GM21825 (cell line): ENCODE measurements around the gene AP3B2.
"Not testable (repeated sequence)": the region's sequence is repeated elsewhere in the genome, so short reads cannot be mapped to it uniquely, and the experiment has no call there.

Experiments
- ATAC-seq: cut with Tn5 transposase; IDR thresholded peaks from one replicate; pipeline ENCODE4 v1.9.1; 2021; ENCODE audit warnings: mild to moderate bottlenecking, moderate library complexity; ENCODE audit not compliant: unreplicated experiment

Gene AP3B2

GRCh38 chr15:82709421-82710207 is at the start of gene AP3B2:
Gene AP3B2, minus strand, starts transcription at chr15:82709875. Its CDS starts 169 bp downstream, at chr15:82709706.
- peak; percentile 84 for ATAC-seq

GRCh38 chr15:82751308-82751707 is 41.6 kb upstream of the AP3B2 start:
- ATAC-seq = no peak

- ATAC-seq = peak; percentile 33
These were observed 41.1 kb upstream of the AP3B2 start for GRCh38 chr15:82750831-82751180.

GRCh38 chr15:82749951-82750830 is 40.5 kb upstream of the AP3B2 start:
- peak; percentile 86 for ATAC-seq

- no peak for ATAC-seq
These were observed 38.6 kb upstream of the AP3B2 start for GRCh38 chr15:82748315-82748714.

- no peak for ATAC-seq
These were observed 34.1 kb upstream of the AP3B2 start for GRCh38 chr15:82743810-82744209.

GRCh38 chr15:82742134-82742533 is 32.5 kb upstream of the AP3B2 start:
- no peak for ATAC-seq

GRCh38 chr15:82739086-82739485 is 29.4 kb upstream of the AP3B2 start:
- no peak for ATAC-seq

- ATAC-seq = no peak
These were observed 28.3 kb upstream of the AP3B2 start for GRCh38 chr15:82737975-82738374.

- no peak for ATAC-seq
These were observed 21.9 kb upstream of the AP3B2 start for GRCh38 chr15:82731527-82731926.

GRCh38 chr15:82730022-82730530 is 20.4 kb upstream of the AP3B2 start:
- no peak for ATAC-seq

- no peak for ATAC-seq
These were observed 17.1 kb upstream of the AP3B2 start for GRCh38 chr15:82726816-82727215.

GRCh38 chr15:82715003-82715402 is 5.3 kb upstream of the AP3B2 start:
- no peak for ATAC-seq

- ATAC-seq = no peak
These were observed 4.3 kb upstream of the AP3B2 start for GRCh38 chr15:82714016-82714415.

- no peak for ATAC-seq
These were observed 2.4 kb upstream of the AP3B2 start for GRCh38 chr15:82712036-82712435.

GRCh38 chr15:82710926-82711490 is 1.3 kb upstream of the AP3B2 start:
- ATAC-seq = no peak

GRCh38 chr15:82710208-82710555 is 507 bp upstream of the AP3B2 start:
- ATAC-seq = no peak

GRCh38 chr15:82709081-82709420 is 624 bp downstream of the AP3B2 start:
- ATAC-seq = no peak

GRCh38 chr15:82705856-82706255 is 3.8 kb downstream of the AP3B2 start:
- not testable (repeated sequence) for ATAC-seq

- no peak for ATAC-seq
These were observed 9.9 kb downstream of the AP3B2 start for GRCh38 chr15:82699726-82700125.

GRCh38 chr15:82698711-82699345 is 10.8 kb downstream of the AP3B2 start:
- ATAC-seq = no peak
